Adrenal gland (tissue), 12 donors: ENCODE data around the gene LTB. TPM values are rescaled to one million over a fixed set of nuclear protein-coding genes. Genes with fewer than 3 reads are reported as not detected.

Experiments
- DNase-seq, 7 donors: peaks; one replicate each; pipeline ENCODE4 v3.0.0-alpha.2; 2019 to 2020
- H3K27ac ChIP-seq, 5 donors: fragments of 200-600 bp; sonication (generic) in 4 of 5; 1 replicate in 3 of 5; 2 replicates in 2 of 5; pipeline versions ENCODE4 v1.5.1 to v1.8.0; 2016 to 2020; ENCODE audit warnings: mild to moderate bottlenecking in 1 of 5
- H3K27me3 ChIP-seq: fragments of 200-600 bp; 2 replicates; pipeline ENCODE4 v1.8.0; 2021
- H3K36me3 ChIP-seq, 2 donors: fragments of 200-600 bp; replicated peaks in 1 of 2; 1 replicate in 1 of 2; 2 replicates in 1 of 2; pipeline versions ENCODE4 v1.5.1 to v1.8.0; 2018 to 2022
- H3K4me1 ChIP-seq, 2 donors: fragments of 200-600 bp; replicated peaks in 1 of 2; 1 replicate in 1 of 2; 2 replicates in 1 of 2; pipeline versions ENCODE4 v1.5.1 to v1.8.0; 2018 to 2021
- H3K4me3 ChIP-seq, 4 donors: fragments of 200-600 bp; sonication (generic) in 3 of 4; one replicate each; pipeline ENCODE4 v1.5.1; 2016 to 2018
- H3K9me3 ChIP-seq, 3 donors: fragments of 200-600 bp; sonication (generic) in 1 of 3; replicated peaks in 1 of 3; 1 replicate in 2 of 3; 2 replicates in 1 of 3; pipeline versions ENCODE4 v1.5.1 to v1.8.0; 2016 to 2021
- CTCF ChIP-seq, 6 experiments: fragments of 450-650 bp in 4 of 6; fragments of 200-600 bp in 2 of 6; sonication (generic) in 1 of 6; IDR thresholded peaks; 1 replicate in 5 of 6; 2 replicates in 1 of 6; pipeline versions ENCODE4 v1.5.1 to v1.8.0; 2016 to 2021; ENCODE audit warnings: antibody characterized with exemption in 6 of 6, mild to moderate bottlenecking in 2 of 6, moderate library complexity in 1 of 6
- POLR2A ChIP-seq, 2 donors: fragments of 450-650 bp; IDR thresholded peaks; one replicate each; pipeline ENCODE4 v1.6.1; 2017; ENCODE audit warnings: antibody characterized with exemption in 2 of 2, mild to moderate bottlenecking in 2 of 2, moderate library complexity in 1 of 2
- WGBS, 4 donors: extraction: QIAGEN DNeasy Blood & Tissue Kit in 2 of 4; methylation state at CpG; one replicate each; pipeline versions ENCODE4 v1.1.5 to v1.1.7; 2013 to 2017; 5-methylcytosine and 5-hydroxymethylcytosine counted together
- intact Hi-C, 2 donors: fragments of 100-400 bp; cut with DNase I; formaldehyde crosslinking; loops; one replicate each; pipeline versions ENCODE4 v1.14.1 to v1.15.0; 2022 to 2023
- polyA plus RNA-seq, 3 donors: library from polyadenylated mRNA; stranded (reverse); fragments of 200-250 nt in 2 of 3; fragments of 350-450 nt in 1 of 3; fragmentation: Illumina TruSeq in 1 of 3; extraction: RNeasy Lipid Tissue Mini Kit (QIAGEN cat#74804) in 1 of 3; gene quantifications; one replicate each; pipeline ENCODE4 v1.2.3, GENCODE V29; 2013 to 2014
- total RNA-seq, 9 donors: library from RNA; depleted of rRNA in 4 of 9; stranded (reverse); fragments of >200 nt in 4 of 9; fragments of 120-200 nt in 1 of 9; fragmentation: NEBNext Ultra II Directional in 1 of 9; extraction: Animal tissue kit (Norgen Biotek cat#: 25700) in 1 of 9; gene quantifications; one replicate each; pipeline versions ENCODE4 v1.1.0 to v1.2.4, GENCODE V29; 2013 to 2023
- donor health status: healthy with polysubstance abuse.
- donor health status: Bipolar disorder and iron deficiency.
- donor health status: DM: yes; HTN: yes; CAD: no.
- donor health status: DM: no; HTN: no; CAD: no.
- donor health status: DM: no; HTN: no; CAD: no.
- donor health status: DM: yes; HTN: yes; CAD: no.

Gene LTB
- total and polyA plus RNA-seq, 12 donors, result 0.31 to 6.7 (median 1.1) TPM; not detected in 3

DNA sequence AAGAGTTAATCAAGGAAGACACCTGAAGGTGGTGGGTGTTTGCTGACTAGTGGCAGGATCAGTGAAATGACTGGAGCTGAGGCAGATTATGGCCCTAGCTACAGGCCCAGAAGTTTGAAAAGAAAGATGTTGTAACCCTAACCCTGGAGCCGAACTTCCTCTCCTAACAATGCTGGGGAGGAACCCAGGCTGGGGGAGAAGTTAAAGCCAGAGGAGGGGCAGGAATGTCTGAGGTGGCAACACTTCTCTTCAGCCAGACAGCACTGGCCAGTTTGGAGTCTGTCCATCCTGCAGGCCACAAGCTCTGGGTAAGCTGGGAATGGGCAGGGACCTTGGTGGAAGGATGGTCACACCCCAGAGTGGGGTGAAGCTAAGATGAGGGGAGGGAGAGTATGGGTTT, 3.8 kb upstream of the LTB start, which contains the start of gene LST1:
Gene LST1, plus strand, starts transcription at position 270 of the 400 bp plus-strand sequence. CDS start 1,023 bp downstream, outside the sequence.
- intact Hi-C loops, result no loop called here
- Histone ChIP-seq H3K4me3 (no peak within 1 kb of the TSS), H3K9me3 (no peaks in the 10 kb centered on the region), H3K27ac (peak within 1 kb of the TSS in 3 of 5 donors; percentile 6 to 63 (median 12)), H3K27me3 (no peaks in the 10 kb centered on the region), H3K36me3 (no peaks in the 10 kb centered on the region), H3K4me1 (peaks cover 0 to 5% of the 10 kb centered on the region in 2 donors)
- DNase-seq, result peak in 2 of 7 donors; percentile 25 to 31
- 23 to 53% (median 50%) methylated on average over 1 of the region's 1 CpG for WGBS, 4 donors
- TF ChIP-seq POLR2A (IDR thresholded peaks at IDR 0.05) (no peak), CTCF (IDR thresholded peaks at IDR 0.05) (no peak)

- peak overlapping the region in 2 of 5 donors; percentile 6 to 63 for H3K27ac ChIP-seq
- TF ChIP-seq POLR2A (IDR thresholded peaks at IDR 0.05), result no peak
- TF ChIP-seq CTCF (IDR thresholded peaks at IDR 0.05), result peak in 3 of 6 experiments; percentile 3 to 23 (median 15)
- no peaks in the 10 kb centered on the region for H3K27me3 ChIP-seq
- H3K4me3 ChIP-seq, result no peak overlapping the region
- H3K36me3 ChIP-seq, result no peaks in the 10 kb centered on the region
- no peak for DNase-seq
- no peaks in the 10 kb centered on the region for H3K9me3 ChIP-seq
- H3K4me1 ChIP-seq, result peaks cover 3 to 5% of the 10 kb centered on the region in 2 donors
- 49 to 69% (median 61%) methylated on average over 2 of the region's 2 CpGs for WGBS, 4 donors
- intact Hi-C loops, result no loop called here
Measured at GRCh38 chr6:31585491-31585890, 3.3 kb upstream of the LTB start.

DNA sequence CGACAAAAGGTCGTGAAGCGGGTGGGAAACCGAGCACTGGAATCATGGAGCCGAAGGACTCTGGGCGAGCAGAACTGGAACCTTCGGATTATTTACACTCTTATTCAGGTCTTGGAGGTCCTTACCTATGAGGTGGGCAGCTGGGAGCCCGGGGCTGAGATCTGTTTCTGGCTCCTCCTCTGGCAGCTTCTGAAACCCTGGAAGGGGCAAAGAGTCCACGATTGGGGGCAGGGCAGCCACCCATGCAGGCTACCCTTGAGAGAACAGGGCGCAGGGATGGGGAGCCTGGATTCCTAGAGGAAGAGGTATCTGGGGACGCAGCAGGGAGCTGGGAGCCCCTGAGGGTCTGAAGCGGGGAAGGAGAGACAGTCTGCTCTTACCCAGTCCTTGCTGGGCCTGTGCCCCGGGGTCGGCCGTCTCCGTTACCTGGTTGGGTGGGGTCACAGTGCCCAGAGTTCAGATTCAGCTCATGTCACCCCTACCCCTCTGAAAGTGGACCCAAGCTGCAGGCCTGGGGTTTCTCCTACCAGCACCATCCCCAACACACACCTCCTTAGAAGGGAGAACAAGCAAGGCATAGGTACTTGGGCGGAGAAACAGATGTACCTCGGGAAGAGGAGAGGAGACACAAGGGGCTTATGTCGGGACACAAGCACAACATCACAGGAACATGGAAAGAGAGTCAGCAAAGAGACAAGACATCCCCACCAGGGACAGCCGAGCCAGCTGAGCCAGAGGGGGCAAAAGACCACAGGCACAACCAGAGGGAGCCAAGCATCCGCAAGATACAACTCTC, 592 bp downstream of the LTB start:
- Histone ChIP-seq H3K4me1 (peaks cover 4 to 5% of the 10 kb centered on the region in 2 donors), H3K4me3 (peak overlapping the region in 3 of 4 donors; percentile 54 to 63 (median 59)), H3K9me3 (no peaks in the 10 kb centered on the region), H3K36me3 (no peaks in the 10 kb centered on the region), H3K27ac (peak overlapping the region in 4 of 5 donors; percentile 45 to 77 (median 68)), H3K27me3 (no peaks in the 10 kb centered on the region)
- DNase-seq, result peak in 1 of 7 donors; percentile 27
- WGBS, 4 donors, result 22 to 28% (median 26%) methylated on average over 19 to 21 of the region's 21 CpGs
- intact Hi-C loops, result no loop called here
- no peak for TF ChIP-seq POLR2A (IDR thresholded peaks at IDR 0.05)
- TF ChIP-seq CTCF (IDR thresholded peaks at IDR 0.05), result no peak

- intact Hi-C loops, result no loop called here
- peak; percentile 79 to 91 (median 87) for DNase-seq
- H3K27me3 ChIP-seq, result no peaks in the 10 kb centered on the region
- H3K4me3 ChIP-seq, result peak overlapping the region; percentile 54 to 73 (median 61)
- no peaks in the 10 kb centered on the region for H3K9me3 ChIP-seq
- no peaks in the 10 kb centered on the region for H3K36me3 ChIP-seq
- 0 to 1% (median 1%) methylated on average over 38 to 62 of the region's 62 CpGs for WGBS, 4 donors
- peak; percentile 78 to 98 (median 91) for TF ChIP-seq CTCF (IDR thresholded peaks at IDR 0.05)
- TF ChIP-seq POLR2A (IDR thresholded peaks at IDR 0.05), result peak; percentile 6 to 61
- H3K4me1 ChIP-seq, result peaks cover 4 to 5% of the 10 kb centered on the region in 2 donors
- H3K27ac ChIP-seq, result peak overlapping the region in 4 of 5 donors; percentile 45 to 77 (median 68)
Measured at GRCh38 chr6:31580807-31581433, 1.3 kb downstream of the LTB start.
